Testis (tissue), 3 donors: Measurements from ENCODE around the gene SATB2. TPM values are rescaled to one million over a fixed set of nuclear protein-coding genes. Genes with fewer than 3 reads are reported as not detected.

Source experiments
- DNase-seq: peaks from one replicate; pipeline ENCODE4 v3.0.0-alpha.2; 2019
- H3K27ac ChIP-seq, 2 donors: fragments of 200-600 bp; sonication (generic); one replicate each; pipeline ENCODE4 v1.5.1; 2019
- H3K27me3 ChIP-seq: fragments of 200-600 bp; sonication (generic); one replicate; pipeline ENCODE4 v1.5.1; 2019
- H3K36me3 ChIP-seq: fragments of 200-600 bp; sonication (generic); one replicate; pipeline ENCODE4 v1.5.1; 2017; ENCODE audit warnings: low read depth; ENCODE audit errors: missing control alignments
- H3K4me1 ChIP-seq: fragments of 200-600 bp; sonication (generic); one replicate; pipeline ENCODE4 v1.5.1; 2019
- H3K4me3 ChIP-seq, 2 donors: fragments of 200-600 bp; sonication (generic); one replicate each; pipeline ENCODE4 v1.5.1; 2017 to 2019
- H3K9me3 ChIP-seq: fragments of 200-600 bp; sonication (generic); one replicate; pipeline ENCODE4 v1.5.1; 2017
- POLR2A ChIP-seq: fragments of 450-650 bp; IDR thresholded peaks from one replicate; pipeline ENCODE4 v1.6.1; 2017; ENCODE audit warnings: antibody characterized with exemption, mild to moderate bottlenecking, moderate library complexity
- WGBS, 2 donors: methylation state at CpG; one replicate each; pipeline ENCODE4 v1.1.5; 2018; 5-methylcytosine and 5-hydroxymethylcytosine counted together
- intact Hi-C: fragments of 100-400 bp; cut with DNase I; formaldehyde crosslinking; loops from one replicate; pipeline ENCODE4 v1.15.1; 2023; ENCODE audit warnings: low total_unique reads
- polyA plus RNA-seq: library from polyadenylated mRNA; stranded (reverse); fragments of 350-450 nt; fragmentation: Illumina TruSeq; extraction: RNeasy Lipid Tissue Mini Kit (QIAGEN cat#74804); gene quantifications from one replicate; pipeline ENCODE4 v1.2.3, GENCODE V29; 2014; ENCODE audit warnings: low read depth, low replicate concordance; ENCODE audit not compliant: insufficient read depth
- total RNA-seq, 2 donors: library from RNA; depleted of rRNA; stranded (reverse); fragments of >200 nt; gene quantifications; one replicate each; pipeline ENCODE4 v1.2.3, GENCODE V29; 2016
- TF ChIP-seq, protein P1 (sequence below), 3 experiments: fragments of 450-650 bp in 2 of 3; fragments of 200-600 bp in 1 of 3; sonication (generic) in 1 of 3; IDR thresholded peaks; one replicate each; pipeline ENCODE4 v1.5.1; 2016 to 2019; ENCODE audit warnings: antibody characterized with exemption in 3 of 3, mild to moderate bottlenecking in 2 of 3, moderate library complexity in 1 of 3

SATB2 gene
- total and polyA plus RNA-seq, 3 donors from 2014 or later, result 5.1 to 15.1 (median 14.1) TPM

DNA sequence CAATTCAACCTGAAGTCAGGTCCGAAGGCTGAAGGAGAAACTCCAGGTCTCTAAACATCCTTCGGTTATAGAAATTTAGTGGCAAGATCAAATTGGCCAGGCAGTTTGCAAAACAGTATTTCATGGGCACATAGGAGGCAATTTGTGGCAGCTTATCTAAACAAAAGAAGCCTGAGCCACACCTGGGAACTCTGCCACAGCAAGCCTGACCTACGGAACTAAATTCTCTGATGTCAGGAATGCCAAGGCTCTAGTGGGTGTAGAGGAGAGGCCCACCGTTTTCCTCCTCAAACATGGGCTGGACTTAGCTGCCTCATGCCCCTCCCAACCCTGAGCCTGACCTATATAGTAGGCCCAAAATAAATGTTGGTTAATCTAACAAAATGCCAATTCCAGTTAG, 16.0 kb downstream of the SATB2 start:
- no peaks in the 10 kb centered on the region for H3K36me3 ChIP-seq
- no peak for TF ChIP-seq POLR2A
- TF ChIP-seq, protein P1, sequence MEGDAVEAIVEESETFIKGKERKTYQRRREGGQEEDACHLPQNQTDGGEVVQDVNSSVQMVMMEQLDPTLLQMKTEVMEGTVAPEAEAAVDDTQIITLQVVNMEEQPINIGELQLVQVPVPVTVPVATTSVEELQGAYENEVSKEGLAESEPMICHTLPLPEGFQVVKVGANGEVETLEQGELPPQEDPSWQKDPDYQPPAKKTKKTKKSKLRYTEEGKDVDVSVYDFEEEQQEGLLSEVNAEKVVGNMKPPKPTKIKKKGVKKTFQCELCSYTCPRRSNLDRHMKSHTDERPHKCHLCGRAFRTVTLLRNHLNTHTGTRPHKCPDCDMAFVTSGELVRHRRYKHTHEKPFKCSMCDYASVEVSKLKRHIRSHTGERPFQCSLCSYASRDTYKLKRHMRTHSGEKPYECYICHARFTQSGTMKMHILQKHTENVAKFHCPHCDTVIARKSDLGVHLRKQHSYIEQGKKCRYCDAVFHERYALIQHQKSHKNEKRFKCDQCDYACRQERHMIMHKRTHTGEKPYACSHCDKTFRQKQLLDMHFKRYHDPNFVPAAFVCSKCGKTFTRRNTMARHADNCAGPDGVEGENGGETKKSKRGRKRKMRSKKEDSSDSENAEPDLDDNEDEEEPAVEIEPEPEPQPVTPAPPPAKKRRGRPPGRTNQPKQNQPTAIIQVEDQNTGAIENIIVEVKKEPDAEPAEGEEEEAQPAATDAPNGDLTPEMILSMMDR (IDR thresholded peaks at IDR 0.05), result no peak

DNA sequence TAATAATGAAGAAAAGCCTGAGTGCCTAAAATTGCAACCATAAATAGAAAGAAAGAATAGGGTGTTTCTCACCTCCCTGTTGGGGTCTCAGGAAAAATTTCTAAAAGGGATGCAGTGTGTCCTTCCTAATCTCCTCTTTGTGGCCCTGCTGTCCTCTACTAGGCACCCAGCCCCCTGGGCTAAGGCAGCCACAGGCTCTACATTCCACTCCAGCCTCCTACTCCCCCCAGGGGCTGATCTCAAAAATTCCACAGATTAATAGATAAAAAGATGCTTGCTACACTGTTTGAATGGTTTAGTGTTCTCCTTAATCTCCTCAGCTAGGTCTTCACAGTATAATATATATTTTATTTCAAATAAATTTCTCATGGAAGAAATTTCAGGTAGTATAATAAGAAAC, 17.6 kb downstream of the SATB2 start:
- Histone ChIP-seq H3K27me3 (no peaks in the 10 kb centered on the region), H3K9me3 (no peaks in the 10 kb centered on the region), H3K27ac (no peak overlapping the region), H3K4me3 (no peak overlapping the region), H3K4me1 (no peaks in the 10 kb centered on the region), H3K36me3 (no peaks in the 10 kb centered on the region)
- no peak for DNase-seq
- TF ChIP-seq, protein P1 (IDR thresholded peaks at IDR 0.05), result no peak
- TF ChIP-seq POLR2A, result no peak
- intact Hi-C loops, result no loop called here

More for the DNA sequence above, 16.0 kb downstream of the SATB2 start:
- 91 to 95% methylated on average over 4 of the region's 4 CpGs for WGBS, 2 donors
- Histone ChIP-seq H3K4me1 (no peaks in the 10 kb centered on the region), H3K27ac (no peak overlapping the region), H3K9me3 (no peaks in the 10 kb centered on the region), H3K4me3 (no peak overlapping the region), H3K27me3 (no peaks in the 10 kb centered on the region)
- intact Hi-C loops, result no loop called here
- no peak for DNase-seq

DNA sequence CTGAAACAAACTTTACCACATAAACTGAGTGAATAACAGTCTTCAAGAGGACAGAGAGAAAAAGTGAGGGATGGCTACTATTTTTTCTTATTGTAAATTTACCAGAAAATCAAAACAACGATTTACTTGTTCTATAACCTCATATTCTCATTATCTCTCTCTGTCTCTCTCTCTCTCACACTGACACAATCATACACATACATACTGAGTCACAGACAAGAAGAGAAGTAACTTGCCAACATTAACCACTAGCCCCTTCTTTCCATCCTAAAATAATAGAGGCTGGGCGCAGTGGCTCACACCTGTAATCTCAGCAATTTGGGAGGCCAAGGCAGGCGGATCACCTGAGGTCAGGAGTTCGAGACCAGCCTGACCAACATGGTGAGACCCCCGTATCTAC, 18.2 kb downstream of the SATB2 start:
- DNase-seq, result no peak
- no peaks in the 10 kb centered on the region for H3K36me3 ChIP-seq
- TF ChIP-seq, protein P1 (IDR thresholded peaks at IDR 0.05), result no peak
- no peak for TF ChIP-seq POLR2A
- no peak overlapping the region for H3K4me3 ChIP-seq
- intact Hi-C loops, result no loop called here
- no peaks in the 10 kb centered on the region for H3K4me1 ChIP-seq
- no peak overlapping the region for H3K27ac ChIP-seq
- WGBS, 2 donors, result 95 to 98% methylated on average over 5 of the region's 5 CpGs
- H3K9me3 ChIP-seq, result no peaks in the 10 kb centered on the region
- no peaks in the 10 kb centered on the region for H3K27me3 ChIP-seq

DNA sequence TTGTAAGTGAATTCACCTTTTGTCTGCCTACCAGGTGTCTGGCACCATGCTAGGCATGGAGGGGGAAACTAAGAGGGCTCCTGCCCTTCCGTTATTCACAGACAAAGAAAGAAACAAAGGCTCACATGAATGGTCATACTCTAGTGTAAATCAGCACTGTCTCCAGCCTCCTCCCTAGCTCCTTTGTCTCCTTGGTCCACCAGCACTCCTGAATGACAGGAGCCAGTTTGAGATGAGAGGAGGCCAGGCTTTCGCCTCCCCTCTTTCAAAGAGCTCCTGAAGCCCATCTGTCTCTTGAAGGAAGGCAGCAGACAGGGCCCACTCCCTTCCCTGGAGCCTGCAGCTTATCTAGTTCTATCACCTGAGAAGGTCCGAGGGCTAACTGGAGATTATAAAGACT, 18.7 kb downstream of the SATB2 start:
- intact Hi-C loops, result no loop called here
- Histone ChIP-seq H3K9me3 (no peaks in the 10 kb centered on the region), H3K36me3 (no peaks in the 10 kb centered on the region), H3K4me3 (no peak overlapping the region), H3K27me3 (no peaks in the 10 kb centered on the region), H3K27ac (no peak overlapping the region), H3K4me1 (no peaks in the 10 kb centered on the region)
- no peak for DNase-seq
- WGBS, 2 donors, result 89 to 93% methylated on average over 3 of the region's 3 CpGs
- no peak for TF ChIP-seq POLR2A
- TF ChIP-seq, protein P1 (IDR thresholded peaks at IDR 0.05), result no peak

DNA sequence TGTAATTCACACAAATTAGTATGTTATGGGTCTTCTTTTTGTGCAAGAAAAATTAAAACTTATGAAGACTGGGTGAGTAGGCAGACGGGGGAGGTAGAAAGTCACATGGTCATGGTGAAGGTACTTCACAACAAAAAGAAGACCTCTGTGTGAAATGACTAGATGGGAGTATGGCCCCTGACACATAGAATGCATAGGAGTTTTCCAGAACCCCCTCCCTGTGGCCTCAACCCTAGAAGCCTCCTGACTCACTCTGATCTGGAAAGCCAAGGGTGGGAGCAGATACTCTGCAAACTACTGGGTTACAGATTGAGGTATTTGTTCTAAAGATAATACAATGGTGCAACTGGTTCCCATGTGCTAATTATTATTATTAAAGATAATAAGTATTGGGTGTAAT, 23.2 kb downstream of the SATB2 start:
- no peaks in the 10 kb centered on the region for H3K36me3 ChIP-seq
- no peak overlapping the region for H3K27ac ChIP-seq
- no peak for DNase-seq
- no peaks in the 10 kb centered on the region for H3K27me3 ChIP-seq
- 89 to 90% methylated on average over 1 of the region's 1 CpG for WGBS, 2 donors
- H3K4me1 ChIP-seq, result no peaks in the 10 kb centered on the region
- intact Hi-C loops, result no loop called here
- no peaks in the 10 kb centered on the region for H3K9me3 ChIP-seq
- no peak for TF ChIP-seq POLR2A
- TF ChIP-seq, protein P1 (IDR thresholded peaks at IDR 0.05), result no peak
- H3K4me3 ChIP-seq, result no peak overlapping the region
